Measurements from ENCODE around the gene YIF1A. TPM values are rescaled to one million over a fixed set of nuclear protein-coding genes. Genes with fewer than 3 reads are reported as not detected.

Gene YIF1A
- total RNA-seq, 2 experiments from 2014 or later = 57.4 to 64.0 TPM

DNA sequence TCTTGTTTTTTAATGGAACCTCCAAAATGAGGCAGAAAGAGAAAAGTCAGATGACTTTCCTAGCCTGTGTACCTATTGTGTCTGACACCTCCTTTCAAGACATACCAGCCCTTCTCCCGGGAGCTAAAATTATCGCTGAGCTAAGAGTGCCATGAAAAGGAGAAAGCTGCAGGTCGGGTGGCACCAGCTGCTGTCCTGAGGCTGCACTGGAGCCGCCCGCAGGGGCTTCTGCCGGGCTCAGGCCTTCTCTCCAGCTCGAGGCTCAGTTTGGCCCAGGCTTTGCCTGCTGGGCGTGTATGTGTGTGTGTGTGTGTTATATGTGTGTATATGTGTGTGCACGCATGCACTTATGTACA lies 48.2 kb downstream of the YIF1A start:
- peaks cover 4% of the 10 kb centered on the region for H3K4me1 Mint-ChIP-seq (ENCODE audit: low read depth)
- H3K36me3 Mint-ChIP-seq (ENCODE audit: low read depth) = peaks cover 5% of the 10 kb centered on the region
- intact Hi-C loops (cut with micrococcal nuclease) = no loop called here
- POLR2A ChIA-PET = interaction anchor here (1.1 to 1.2 kb wide), 2 partner anchors 9 to 15 kb away, joined by 4 to 5 read pairs; no protein-coding TSS in a partner anchor
- CTCF ChIA-PET = interaction anchor here (1.1 kb wide), 1 partner anchor 19 kb away, joined by 3 read pairs; no protein-coding TSS in a partner anchor
- no peak overlapping the region for H3K27ac Mint-ChIP-seq
- DNase-seq (no peak), ATAC-seq (no peak)
- H3K4me3 Mint-ChIP-seq = no peak overlapping the region
- no peaks in the 10 kb centered on the region for H3K27me3 Mint-ChIP-seq
- H3K9me3 Mint-ChIP-seq = no peaks in the 10 kb centered on the region
- TF ChIP-seq, protein P1, sequence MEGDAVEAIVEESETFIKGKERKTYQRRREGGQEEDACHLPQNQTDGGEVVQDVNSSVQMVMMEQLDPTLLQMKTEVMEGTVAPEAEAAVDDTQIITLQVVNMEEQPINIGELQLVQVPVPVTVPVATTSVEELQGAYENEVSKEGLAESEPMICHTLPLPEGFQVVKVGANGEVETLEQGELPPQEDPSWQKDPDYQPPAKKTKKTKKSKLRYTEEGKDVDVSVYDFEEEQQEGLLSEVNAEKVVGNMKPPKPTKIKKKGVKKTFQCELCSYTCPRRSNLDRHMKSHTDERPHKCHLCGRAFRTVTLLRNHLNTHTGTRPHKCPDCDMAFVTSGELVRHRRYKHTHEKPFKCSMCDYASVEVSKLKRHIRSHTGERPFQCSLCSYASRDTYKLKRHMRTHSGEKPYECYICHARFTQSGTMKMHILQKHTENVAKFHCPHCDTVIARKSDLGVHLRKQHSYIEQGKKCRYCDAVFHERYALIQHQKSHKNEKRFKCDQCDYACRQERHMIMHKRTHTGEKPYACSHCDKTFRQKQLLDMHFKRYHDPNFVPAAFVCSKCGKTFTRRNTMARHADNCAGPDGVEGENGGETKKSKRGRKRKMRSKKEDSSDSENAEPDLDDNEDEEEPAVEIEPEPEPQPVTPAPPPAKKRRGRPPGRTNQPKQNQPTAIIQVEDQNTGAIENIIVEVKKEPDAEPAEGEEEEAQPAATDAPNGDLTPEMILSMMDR (IDR thresholded peaks at IDR 0.05) = no peak

- Mint-ChIP-seq H3K27me3 (no peaks in the 10 kb centered on the region), H3K36me3 (ENCODE audit: low read depth) (peaks cover 10% of the 10 kb centered on the region), H3K4me3 (no peak overlapping the region), H3K4me1 (ENCODE audit: low read depth) (peaks cover 4% of the 10 kb centered on the region), H3K27ac (no peak overlapping the region), H3K9me3 (no peaks in the 10 kb centered on the region)
- intact Hi-C loops (cut with micrococcal nuclease) = no loop called here
- DNase-seq (no peak), ATAC-seq (no peak)
- ChIA-PET POLR2A (interaction anchor here (1.2 kb wide), 1 partner anchor 10 kb away, joined by 4 read pairs; no protein-coding TSS in a partner anchor), CTCF (interaction anchor here (1.1 kb wide), 2 partner anchors 18 to 20 kb away, joined by 3 read pairs; no protein-coding TSS in a partner anchor)
- TF ChIP-seq, protein P1 (IDR thresholded peaks at IDR 0.05) = no peak
These were observed 48.8 kb downstream of the YIF1A start for GRCh38 chr11:66239998-66240780.

- ChIA-PET CTCF (interaction anchor here (1.1 kb wide), 2 partner anchors 17 to 20 kb away, joined by 3 read pairs; no protein-coding TSS in a partner anchor), POLR2A (no interaction called here)
- Mint-ChIP-seq H3K27ac (no peak overlapping the region), H3K4me1 (ENCODE audit: low read depth) (peaks cover 4% of the 10 kb centered on the region), H3K27me3 (no peaks in the 10 kb centered on the region), H3K36me3 (ENCODE audit: low read depth) (peaks cover 10% of the 10 kb centered on the region), H3K9me3 (no peaks in the 10 kb centered on the region), H3K4me3 (no peak overlapping the region)
- intact Hi-C loops (cut with micrococcal nuclease) = no loop called here
- TF ChIP-seq, protein P1 (IDR thresholded peaks at IDR 0.05) = no peak
- ATAC-seq (no peak), DNase-seq (no peak)
These were observed 49.4 kb downstream of the YIF1A start for GRCh38 chr11:66239511-66239910.

DNA sequence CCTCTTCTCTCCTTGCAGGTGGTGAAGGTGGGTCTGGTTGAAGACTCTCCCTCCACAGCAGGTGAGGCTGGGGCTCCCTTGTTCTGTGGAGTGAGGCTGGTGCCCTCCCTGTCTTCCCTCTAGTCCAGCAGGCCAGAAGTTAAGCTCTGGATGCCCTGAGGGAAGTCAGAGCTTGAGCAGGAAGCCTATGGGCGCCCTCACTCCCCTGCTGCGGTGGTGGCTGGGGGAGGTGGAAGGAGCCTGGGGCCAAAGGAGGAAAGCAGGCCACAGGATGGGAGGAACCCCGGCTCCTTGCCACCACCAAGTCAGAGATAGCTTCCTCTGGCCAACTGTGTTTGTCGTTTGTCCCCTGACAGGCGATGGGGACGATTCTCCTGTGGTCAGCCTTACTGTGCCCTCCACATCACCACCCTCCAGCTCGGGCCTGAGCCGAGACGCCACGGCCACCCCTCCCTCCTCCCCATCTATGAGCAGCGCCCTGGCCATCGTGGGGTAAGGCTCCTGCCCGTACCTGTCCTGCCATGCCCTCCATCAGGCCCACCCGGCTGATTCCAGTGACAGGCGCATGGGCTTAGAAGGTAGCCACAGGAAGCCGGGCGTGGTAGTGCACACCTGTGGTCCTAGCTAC lies 50.0 kb downstream of the YIF1A start:
- ChIA-PET CTCF (interaction anchor here (1.1 to 1.4 kb wide), 2 partner anchors 17 to 21 kb away, joined by 3 to 4 read pairs; no protein-coding TSS in a partner anchor), POLR2A (no interaction called here)
- Mint-ChIP-seq H3K27ac (no peak overlapping the region), H3K4me3 (no peak overlapping the region), H3K27me3 (no peaks in the 10 kb centered on the region), H3K9me3 (no peaks in the 10 kb centered on the region), H3K4me1 (ENCODE audit: low read depth) (peaks cover 1% of the 10 kb centered on the region), H3K36me3 (ENCODE audit: low read depth) (peaks cover 10% of the 10 kb centered on the region)
- DNase-seq (no peak), ATAC-seq (no peak)
- intact Hi-C loops (cut with micrococcal nuclease) = no loop called here
- TF ChIP-seq, protein P1 (IDR thresholded peaks at IDR 0.05) = no peak

DNA sequence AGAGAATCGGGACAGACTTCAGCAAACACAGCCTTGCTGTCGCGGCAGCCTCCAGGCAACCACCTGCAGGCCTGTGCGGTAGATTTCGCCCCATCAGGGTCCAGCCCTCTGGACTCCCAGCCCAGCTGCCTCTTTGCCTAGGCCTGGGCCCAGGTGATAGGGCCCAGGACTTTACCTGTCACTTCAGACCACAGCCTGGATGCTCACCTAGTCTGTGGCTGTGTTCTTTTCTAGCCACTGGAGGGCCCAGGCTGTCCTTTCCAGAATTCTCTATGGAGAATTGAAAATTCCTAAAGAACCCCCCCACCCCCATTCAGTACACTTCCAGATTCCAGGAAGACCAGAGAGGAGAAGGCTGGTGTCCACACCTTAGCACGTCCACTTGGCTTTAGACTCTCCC lies 51.1 kb downstream of the YIF1A start:
- Mint-ChIP-seq H3K27me3 (no peaks in the 10 kb centered on the region), H3K36me3 (ENCODE audit: low read depth) (peaks cover 10% of the 10 kb centered on the region), H3K9me3 (no peaks in the 10 kb centered on the region), H3K4me1 (ENCODE audit: low read depth) (no peaks in the 10 kb centered on the region), H3K4me3 (no peak overlapping the region), H3K27ac (peak overlapping the region; percentile 13)
- POLR2A ChIA-PET = no interaction called here
- CTCF ChIA-PET = interaction anchor here (1.4 kb wide), 1 partner anchor 16 kb away, joined by 4 read pairs; no protein-coding TSS in a partner anchor
- TF ChIP-seq, protein P1 (IDR thresholded peaks at IDR 0.05) = no peak
- intact Hi-C loops (cut with micrococcal nuclease) = no loop called here
- no peak for ATAC-seq
- no peak for DNase-seq

Measured in activated CD8-positive, alpha-beta T cell treated with anti-CD3 and anti-CD28 coated beads for 36 hours (primary cell).